ENCODE measurements around the gene TEX36.

TEX36 gene

DNA sequence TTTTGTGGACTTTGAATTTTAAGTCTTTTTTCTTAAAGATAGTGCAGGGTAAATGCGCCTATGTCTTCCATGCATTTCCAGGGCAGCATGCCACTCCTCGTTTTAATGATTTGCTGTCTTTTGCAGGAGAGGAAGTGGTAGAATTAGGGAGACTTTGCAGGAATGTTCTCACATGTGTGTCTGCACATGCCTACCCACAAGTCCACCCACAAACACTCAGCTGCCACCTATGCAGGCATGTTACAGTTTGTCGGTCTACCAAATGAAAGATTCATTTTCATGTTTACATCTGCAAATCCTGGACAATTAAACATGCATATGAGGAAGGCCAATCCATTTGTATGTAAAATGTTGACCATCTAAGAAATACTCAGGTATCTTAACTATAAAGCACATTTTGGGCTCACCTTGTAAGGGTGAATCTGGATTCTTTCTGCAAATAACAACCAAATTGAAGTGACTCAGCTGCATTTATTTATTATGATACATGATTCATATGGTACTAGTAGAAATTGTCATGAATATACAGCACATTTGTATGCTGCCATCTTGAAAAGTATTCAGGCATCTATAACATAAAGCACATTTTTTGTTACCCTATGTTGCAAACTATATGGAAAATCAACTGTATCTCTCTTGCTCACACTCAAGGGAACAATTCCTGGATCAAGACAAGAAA lies 4.7 kb upstream of the TEX36 start:
- TF ChIP-seq, protein P1, sequence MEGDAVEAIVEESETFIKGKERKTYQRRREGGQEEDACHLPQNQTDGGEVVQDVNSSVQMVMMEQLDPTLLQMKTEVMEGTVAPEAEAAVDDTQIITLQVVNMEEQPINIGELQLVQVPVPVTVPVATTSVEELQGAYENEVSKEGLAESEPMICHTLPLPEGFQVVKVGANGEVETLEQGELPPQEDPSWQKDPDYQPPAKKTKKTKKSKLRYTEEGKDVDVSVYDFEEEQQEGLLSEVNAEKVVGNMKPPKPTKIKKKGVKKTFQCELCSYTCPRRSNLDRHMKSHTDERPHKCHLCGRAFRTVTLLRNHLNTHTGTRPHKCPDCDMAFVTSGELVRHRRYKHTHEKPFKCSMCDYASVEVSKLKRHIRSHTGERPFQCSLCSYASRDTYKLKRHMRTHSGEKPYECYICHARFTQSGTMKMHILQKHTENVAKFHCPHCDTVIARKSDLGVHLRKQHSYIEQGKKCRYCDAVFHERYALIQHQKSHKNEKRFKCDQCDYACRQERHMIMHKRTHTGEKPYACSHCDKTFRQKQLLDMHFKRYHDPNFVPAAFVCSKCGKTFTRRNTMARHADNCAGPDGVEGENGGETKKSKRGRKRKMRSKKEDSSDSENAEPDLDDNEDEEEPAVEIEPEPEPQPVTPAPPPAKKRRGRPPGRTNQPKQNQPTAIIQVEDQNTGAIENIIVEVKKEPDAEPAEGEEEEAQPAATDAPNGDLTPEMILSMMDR (IDR thresholded peaks at IDR 0.05), result no peak

DNA sequence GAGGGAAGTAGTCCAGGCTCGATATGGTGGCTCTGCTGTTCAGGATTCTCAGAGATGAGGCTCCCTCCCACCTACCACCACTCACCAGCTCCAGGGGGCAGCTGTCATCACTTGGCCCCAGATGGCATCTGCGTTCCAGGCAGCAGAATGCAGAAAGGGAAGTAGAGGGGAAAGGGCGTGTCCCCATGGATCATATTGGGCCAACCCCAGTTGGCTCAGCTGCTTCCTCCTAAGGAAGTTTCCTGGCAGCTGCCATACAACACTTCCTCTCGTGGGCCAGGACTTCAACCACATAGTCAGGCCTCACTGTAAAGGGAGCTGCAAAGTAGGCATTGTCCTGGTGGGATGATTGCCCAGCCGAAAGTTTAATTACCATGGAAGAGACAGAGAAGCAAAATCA lies 1.6 kb upstream of the TEX36 start:
- TF ChIP-seq, protein P1 (IDR thresholded peaks at IDR 0.05), result no peak

DNA sequence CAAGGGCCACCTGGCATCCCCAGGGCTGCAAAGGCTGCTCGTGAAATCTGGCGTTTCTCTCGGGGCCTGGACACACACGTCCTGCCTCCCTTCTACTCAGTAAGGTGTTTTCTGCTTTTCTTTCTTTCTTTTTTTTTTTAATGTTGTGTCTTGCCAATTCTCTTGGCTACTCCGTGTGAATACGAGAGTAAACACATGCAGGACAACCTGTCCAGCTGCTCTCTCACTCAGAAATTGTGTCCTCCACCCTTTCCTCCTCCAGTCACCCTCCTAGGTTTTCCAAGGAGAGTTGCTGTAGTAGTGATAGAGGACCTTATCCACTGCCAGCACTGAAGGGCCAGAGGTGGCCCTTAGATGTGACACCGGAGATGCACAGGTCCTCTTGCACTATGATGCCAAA lies 858 bp upstream of the TEX36 start:
- TF ChIP-seq, protein P1 (IDR thresholded peaks at IDR 0.05), result no peak

DNA sequence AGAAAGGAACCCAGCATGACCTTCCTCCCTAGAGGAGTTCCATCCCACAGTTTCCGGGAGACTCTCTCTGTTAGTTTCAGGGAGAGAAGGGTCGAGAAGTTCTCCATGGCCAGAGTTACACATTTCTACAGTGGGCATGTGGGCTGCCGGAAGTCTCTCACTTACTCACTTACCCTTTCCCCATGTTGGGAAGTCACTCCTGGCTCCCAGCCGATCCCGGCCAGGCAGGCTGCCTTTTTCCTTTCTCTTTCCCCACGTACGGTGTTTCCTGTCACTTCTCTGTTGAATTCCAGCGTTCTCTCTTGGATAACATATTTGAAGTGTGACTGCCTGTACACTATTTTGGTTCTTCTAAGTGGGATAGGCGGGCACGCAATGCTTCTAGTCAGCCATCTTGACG lies 3.5 kb downstream of the TEX36 start:
- TF ChIP-seq, protein P1 (IDR thresholded peaks at IDR 0.05), result no peak

DNA sequence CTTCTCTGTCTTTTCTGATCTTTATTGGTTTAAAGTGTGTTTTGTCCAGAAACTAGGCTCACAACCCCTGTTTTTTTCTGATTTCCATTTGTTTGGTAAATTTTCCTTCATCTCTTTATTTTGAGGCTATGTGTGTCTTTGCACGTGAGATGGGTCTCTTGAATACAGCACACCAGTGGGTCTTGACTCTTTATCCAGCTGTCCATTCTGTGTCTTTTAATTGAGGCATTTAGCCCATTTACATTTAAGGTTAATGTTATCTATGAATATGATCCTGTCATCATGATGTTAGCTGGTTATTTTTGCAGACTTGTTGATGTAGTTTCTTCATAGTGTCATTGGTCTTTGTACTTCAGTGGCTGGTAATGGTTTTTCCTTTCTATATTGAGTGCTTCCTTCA lies 10.1 kb downstream of the TEX36 start:
- TF ChIP-seq, protein P1 (IDR thresholded peaks at IDR 0.05), result no peak

DNA sequence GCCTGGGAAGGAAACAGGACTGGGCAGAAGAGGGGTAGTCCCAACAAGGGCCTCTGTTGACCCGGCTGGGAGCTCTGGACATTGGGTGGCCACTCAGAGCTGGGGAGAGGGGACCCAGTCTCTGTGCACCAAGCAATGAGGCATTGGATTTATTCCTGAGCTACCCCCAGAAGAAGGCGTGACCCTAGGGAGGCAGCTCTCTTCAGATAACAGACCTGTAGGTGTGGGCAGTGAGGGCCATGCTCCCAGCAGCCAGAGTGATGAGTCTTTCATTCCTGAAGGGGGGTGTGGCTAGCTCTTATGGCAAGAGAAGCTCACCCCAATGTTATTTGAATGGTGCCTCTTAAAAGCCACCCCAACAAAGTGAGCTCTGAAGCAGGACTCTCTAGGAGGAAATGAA lies 20.4 kb downstream of the TEX36 start:
- TF ChIP-seq, protein P1 (IDR thresholded peaks at IDR 0.05), result no peak

DNA sequence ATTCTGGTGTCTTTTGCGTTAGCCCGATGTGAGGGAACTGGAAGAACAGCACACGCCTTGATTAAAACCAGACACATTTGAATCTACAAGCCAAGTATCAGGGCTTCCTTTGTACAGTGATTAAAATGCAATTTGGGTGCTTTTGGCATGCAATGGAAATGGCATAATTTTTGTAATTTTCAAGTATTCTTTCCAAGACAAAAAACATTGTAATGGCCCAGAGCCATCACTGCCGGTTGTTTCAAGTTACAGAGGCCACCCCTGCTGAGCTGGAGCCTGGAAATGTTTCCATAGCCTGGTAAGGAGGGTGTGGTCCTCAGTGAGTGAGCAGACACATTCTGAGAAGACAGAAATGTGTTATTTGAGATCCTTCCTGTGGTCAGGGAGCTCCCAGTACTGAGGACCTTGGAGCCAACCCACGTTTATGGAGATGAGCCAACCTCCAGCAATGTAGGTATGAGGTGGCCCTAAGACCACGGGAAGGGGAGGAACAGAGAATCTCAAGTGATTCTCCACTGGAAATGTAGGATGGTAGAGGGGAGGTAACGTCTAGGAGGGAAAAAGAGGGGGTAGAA lies 20.9 kb downstream of the TEX36 start:
- TF ChIP-seq, protein P1 (IDR thresholded peaks at IDR 0.05), result no peak

Data from LNCAP (cell line).